H9 (cell line): ENCODE measurements around the gene CFAP97D1. TPM values are rescaled to one million over a fixed set of nuclear protein-coding genes. Genes with fewer than 3 reads are reported as not detected.

Experiments used
- DNase-seq: peaks from one replicate; pipeline ENCODE4 v3.0.0-alpha.2; 2017
- H2AFZ ChIP-seq: one replicate; pipeline ENCODE4 v1.6.1; 2013; ENCODE audit warnings: mild to moderate bottlenecking, low read length, control low read depth, moderate library complexity
- H2AK5ac ChIP-seq: 2 replicates; pipeline ENCODE4 v1.6.1; 2013; ENCODE audit warnings: low read length, control low read depth, mixed read lengths; ENCODE audit not compliant: insufficient read length
- H2BK120ac ChIP-seq: one replicate; pipeline ENCODE4 v1.6.1; 2013; ENCODE audit warnings: low read depth, mild to moderate bottlenecking, low read length, control low read depth, inconsistent platforms; ENCODE audit not compliant: poor library complexity, severe bottlenecking
- H2BK12ac ChIP-seq: 2 replicates; pipeline ENCODE4 v1.6.1; 2013; ENCODE audit warnings: low read length, control low read depth, mixed read lengths, low read depth; ENCODE audit not compliant: insufficient read length
- H2BK15ac ChIP-seq: 2 replicates; pipeline ENCODE4 v1.6.1; 2013; ENCODE audit warnings: low read depth, low read length, control low read depth
- H2BK20ac ChIP-seq: one replicate; pipeline ENCODE4 v1.6.1; 2013; ENCODE audit warnings: low read depth, mild to moderate bottlenecking, low read length, control low read depth, inconsistent platforms; ENCODE audit not compliant: poor library complexity, severe bottlenecking
- H2BK5ac ChIP-seq: 2 replicates; pipeline ENCODE4 v1.6.1; 2013; ENCODE audit warnings: low read length, control low read depth, mixed read lengths; ENCODE audit not compliant: insufficient read length
- H3K14ac ChIP-seq: 2 replicates; pipeline ENCODE4 v1.6.1; 2013; ENCODE audit warnings: low read length, control low read depth; ENCODE audit not compliant: insufficient read depth
- H3K18ac ChIP-seq: 2 replicates; pipeline ENCODE4 v1.6.1; 2013; ENCODE audit warnings: low read depth, mild to moderate bottlenecking, mixed read lengths, low read length, control low read depth; ENCODE audit not compliant: insufficient read length
- H3K23ac ChIP-seq: 2 replicates; pipeline ENCODE4 v1.6.1; 2013; ENCODE audit warnings: low read length, control low read depth, mixed read lengths, low read depth; ENCODE audit not compliant: insufficient read length
- H3K23me2 ChIP-seq: 2 replicates; pipeline ENCODE4 v1.6.1; 2013; ENCODE audit warnings: low read depth, mild to moderate bottlenecking, mixed read lengths, low read length, control low read depth; ENCODE audit not compliant: insufficient read length, poor library complexity, severe bottlenecking
- H3K27ac ChIP-seq: 2 replicates; pipeline ENCODE4 v1.5.1; 2013; ENCODE audit warnings: low read length, control low read depth, mixed read lengths, low read depth; ENCODE audit not compliant: insufficient read length
- H3K27me3 ChIP-seq: 2 replicates; pipeline ENCODE4 v1.6.1; 2013; ENCODE audit warnings: low read length, control low read depth, inconsistent platforms; ENCODE audit not compliant: insufficient read depth
- H3K4ac ChIP-seq: 2 replicates; pipeline ENCODE4 v1.6.1; 2013; ENCODE audit warnings: low read depth, mild to moderate bottlenecking, control low read depth, inconsistent platforms, low read length, moderate library complexity
- H3K4me1 ChIP-seq: 2 replicates; pipeline ENCODE4 v1.6.1; 2013; ENCODE audit warnings: low read length, control low read depth, inconsistent platforms; ENCODE audit not compliant: insufficient read depth
- H3K4me2 ChIP-seq: 2 replicates; pipeline ENCODE4 v1.6.1; 2013; ENCODE audit warnings: low read length, control low read depth, mixed read lengths; ENCODE audit not compliant: insufficient read length, insufficient read depth
- H3K56ac ChIP-seq: 2 replicates; pipeline ENCODE4 v1.6.1; 2013; ENCODE audit warnings: low read depth, mild to moderate bottlenecking, mixed read lengths, low read length, control low read depth; ENCODE audit not compliant: insufficient read length
- H3K79me1 ChIP-seq: 2 replicates; pipeline ENCODE4 v1.6.1; 2013; ENCODE audit warnings: low read depth, mild to moderate bottlenecking, moderate library complexity, low read length, control low read depth, inconsistent platforms; ENCODE audit not compliant: insufficient read depth, poor library complexity, severe bottlenecking
- H3K79me2 ChIP-seq: 2 replicates; pipeline ENCODE4 v1.6.1; 2013; ENCODE audit warnings: low read length, control low read depth, inconsistent platforms; ENCODE audit not compliant: insufficient read depth
- H3K9ac ChIP-seq: 2 replicates; pipeline ENCODE4 v1.6.1; 2013; ENCODE audit warnings: low read length, control low read depth, mixed read lengths; ENCODE audit not compliant: insufficient read length; ENCODE audit errors: extremely low read depth
- H3K9me3 ChIP-seq: one replicate; pipeline ENCODE4 v1.6.1; 2013; ENCODE audit warnings: low read depth, low read length, inconsistent platforms; ENCODE audit not compliant: control insufficient read depth
- H3T11ph ChIP-seq: one replicate; pipeline ENCODE4 v1.6.1; 2013; ENCODE audit warnings: mild to moderate bottlenecking, low read length, control low read depth, inconsistent platforms
- H4K20me1 ChIP-seq: one replicate; pipeline ENCODE4 v1.6.1; 2013; ENCODE audit not compliant: control insufficient read depth, insufficient read length, insufficient read depth
- H4K5ac ChIP-seq: 2 replicates; pipeline ENCODE4 v1.6.1; 2013; ENCODE audit warnings: low read depth, mild to moderate bottlenecking, mixed read lengths, low read length, control low read depth; ENCODE audit not compliant: insufficient read length
- H4K8ac ChIP-seq: replicated peaks from 2 replicates; pipeline ENCODE4 v1.6.1; 2013; ENCODE audit warnings: low read length, control low read depth, mixed read lengths, low read depth; ENCODE audit not compliant: insufficient read length
- H4K91ac ChIP-seq: 2 replicates; pipeline ENCODE4 v1.6.1; 2013; ENCODE audit warnings: low read depth, mild to moderate bottlenecking, moderate library complexity, mixed read lengths, low read length, control low read depth; ENCODE audit not compliant: insufficient read length
- H3K27ac Mint-ChIP-seq, 3 experiments: 2 replicates in 2 of 3; 3 replicates in 1 of 3; pipeline ENCODE4 v1.8.0; 2020 to 2021; ENCODE audit warnings: mixed read lengths in 3 of 3, mild to moderate bottlenecking in 1 of 3, moderate library complexity in 1 of 3
- H3K27me3 Mint-ChIP-seq: 2 replicates; pipeline ENCODE4 v1.8.0; 2021; ENCODE audit warnings: low read depth, mild to moderate bottlenecking, moderate library complexity, mixed read lengths
- H3K36me3 Mint-ChIP-seq, 3 experiments: 2 replicates in 2 of 3; 3 replicates in 1 of 3; pipeline ENCODE4 v1.8.0; 2020 to 2021; ENCODE audit warnings: low read depth in 3 of 3, mixed read lengths in 3 of 3; ENCODE audit not compliant: insufficient read depth in 1 of 3
- H3K4me1 Mint-ChIP-seq, 2 experiments: 2 replicates each; pipeline ENCODE4 v1.8.0; 2020; ENCODE audit warnings: mixed read lengths in 2 of 2
- H3K4me3 Mint-ChIP-seq, 2 experiments: 2 replicates in 1 of 2; 3 replicates in 1 of 2; pipeline ENCODE4 v1.8.0; 2020 to 2021; ENCODE audit warnings: mild to moderate bottlenecking in 2 of 2, mixed read lengths in 2 of 2, moderate library complexity in 1 of 2
- H3K9me3 Mint-ChIP-seq, 2 experiments: 2 replicates in 1 of 2; 3 replicates in 1 of 2; pipeline ENCODE4 v1.8.0; 2020; ENCODE audit warnings: mild to moderate bottlenecking in 2 of 2, mixed read lengths in 2 of 2, moderate library complexity in 1 of 2
- WGBS: extraction: QIAGEN DNeasy Blood & Tissue Kit; methylation state at CpG from one replicate; pipeline ENCODE4 v1.1.7; 2013; ENCODE audit warnings: missing lambda C conversion rate, low lambda C conversion rate, mixed read lengths; ENCODE audit not compliant: insufficient read length; ENCODE audit errors: extremely low coverage; 5-methylcytosine and 5-hydroxymethylcytosine counted together
- total RNA-seq: library from RNA; stranded (reverse); gene quantifications from 2 replicates; pipeline ENCODE4 v1.2.1, GENCODE V29; 2021
- TF ChIP-seq, protein P1 (sequence below): fragments of 200-600 bp; sonication (generic); conservative IDR thresholded peaks from 3 replicates; pipeline ENCODE4 v1.8.0; 2021; ENCODE audit warnings: antibody characterized with exemption, mild to moderate bottlenecking

Gene CFAP97D1
- total RNA-seq, 1 experiment from 2014 or later: not detected

DNA sequence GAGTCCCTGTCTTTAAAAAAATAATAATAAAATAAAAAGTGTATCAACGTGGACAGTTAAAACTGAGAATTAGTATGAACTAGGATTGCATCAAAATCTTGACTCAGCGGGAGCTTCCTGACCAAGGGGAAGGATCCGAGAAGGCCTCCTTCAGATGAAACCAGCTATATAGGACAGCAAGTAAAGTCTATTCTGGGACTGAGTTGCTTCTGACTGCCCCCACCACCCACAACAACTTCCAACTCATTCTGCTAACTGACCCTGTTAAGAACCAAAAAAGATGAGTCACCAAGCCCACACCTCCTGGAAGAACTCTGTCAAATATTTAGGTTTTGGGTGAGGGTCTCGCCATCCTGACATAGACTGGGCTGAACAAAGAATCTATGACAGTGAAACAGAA, 27.8 kb downstream of the CFAP97D1 start:
- no peak overlapping the region for H3K4ac ChIP-seq
- H4K91ac ChIP-seq: no peak overlapping the region
- H3K9me3 ChIP-seq: no peaks in the 10 kb centered on the region
- TF ChIP-seq, protein P1, sequence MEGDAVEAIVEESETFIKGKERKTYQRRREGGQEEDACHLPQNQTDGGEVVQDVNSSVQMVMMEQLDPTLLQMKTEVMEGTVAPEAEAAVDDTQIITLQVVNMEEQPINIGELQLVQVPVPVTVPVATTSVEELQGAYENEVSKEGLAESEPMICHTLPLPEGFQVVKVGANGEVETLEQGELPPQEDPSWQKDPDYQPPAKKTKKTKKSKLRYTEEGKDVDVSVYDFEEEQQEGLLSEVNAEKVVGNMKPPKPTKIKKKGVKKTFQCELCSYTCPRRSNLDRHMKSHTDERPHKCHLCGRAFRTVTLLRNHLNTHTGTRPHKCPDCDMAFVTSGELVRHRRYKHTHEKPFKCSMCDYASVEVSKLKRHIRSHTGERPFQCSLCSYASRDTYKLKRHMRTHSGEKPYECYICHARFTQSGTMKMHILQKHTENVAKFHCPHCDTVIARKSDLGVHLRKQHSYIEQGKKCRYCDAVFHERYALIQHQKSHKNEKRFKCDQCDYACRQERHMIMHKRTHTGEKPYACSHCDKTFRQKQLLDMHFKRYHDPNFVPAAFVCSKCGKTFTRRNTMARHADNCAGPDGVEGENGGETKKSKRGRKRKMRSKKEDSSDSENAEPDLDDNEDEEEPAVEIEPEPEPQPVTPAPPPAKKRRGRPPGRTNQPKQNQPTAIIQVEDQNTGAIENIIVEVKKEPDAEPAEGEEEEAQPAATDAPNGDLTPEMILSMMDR: no peak
- no peaks in the 10 kb centered on the region; the same call in 1 of the 2 replicates for H3K27me3 Mint-ChIP-seq
- H4K5ac ChIP-seq: no peak overlapping the region
- no peak overlapping the region for H3K56ac ChIP-seq
- H3K4me1 ChIP-seq: peaks cover 3% of the 10 kb centered on the region; the same call in 1 of the 2 replicates
- no peaks in the 10 kb centered on the region for H4K20me1 ChIP-seq
- H3K27me3 ChIP-seq: no peaks in the 10 kb centered on the region
- H2BK5ac ChIP-seq: no peak overlapping the region
- H3K27ac Mint-ChIP-seq: no peak overlapping the region
- no peak overlapping the region for H3K27ac ChIP-seq
- H4K8ac ChIP-seq: no peak overlapping the region
- no peak overlapping the region for H3K14ac ChIP-seq
- H3T11ph ChIP-seq: no peak overlapping the region
- peaks cover 0 to 2% of the 10 kb centered on the region in 2 experiments; a peak in 1 of 5 replicates for H3K9me3 Mint-ChIP-seq
- H3K23ac ChIP-seq: no peak overlapping the region
- H3K79me1 ChIP-seq: no peaks in the 10 kb centered on the region
- H2BK20ac ChIP-seq: no peak overlapping the region
- no peak overlapping the region for H2BK15ac ChIP-seq
- H3K4me1 Mint-ChIP-seq: peaks cover 30 to 34% of the 10 kb centered on the region in 2 experiments
- H2AK5ac ChIP-seq: no peak overlapping the region
- no CpG with 5 or more reads among the region's 4 CpGs for WGBS
- H3K4me2 ChIP-seq: no peak overlapping the region
- no peak overlapping the region for H2BK12ac ChIP-seq
- no peaks in the 10 kb centered on the region for H3K23me2 ChIP-seq
- peaks cover 0 to 5% (median 2%) of the 10 kb centered on the region in 3 experiments; a peak in 6 of 7 replicates for H3K36me3 Mint-ChIP-seq
- no peaks in the 10 kb centered on the region for H3K79me2 ChIP-seq
- no peak overlapping the region for H2AFZ ChIP-seq
- no peak overlapping the region for H3K18ac ChIP-seq
- H3K9ac ChIP-seq: no peak overlapping the region
- H2BK120ac ChIP-seq: no peak overlapping the region
- DNase-seq: no peak
- no peak overlapping the region for H3K4me3 Mint-ChIP-seq
